ENCODE results near the gene GGT5.

GRCh38 chr22:24190596-24191208 lies 54.2 kb downstream of the GGT5 start:
- TF ChIP-seq CTCF (IDR thresholded peaks at IDR 0.05) (no peak), POLR2A (IDR thresholded peaks at IDR 0.05) (no peak)
